Measurements from ENCODE around the gene SF3A1. TPM values are rescaled to one million over a fixed set of nuclear protein-coding genes. Genes with fewer than 3 reads are reported as not detected.

SF3A1 gene
- total and polyA plus RNA-seq, 2 of the 8 experiments (the other 6 are each of a cell fraction or from before 2014, with no cell fraction given) = 27.8 to 285 TPM

DNA sequence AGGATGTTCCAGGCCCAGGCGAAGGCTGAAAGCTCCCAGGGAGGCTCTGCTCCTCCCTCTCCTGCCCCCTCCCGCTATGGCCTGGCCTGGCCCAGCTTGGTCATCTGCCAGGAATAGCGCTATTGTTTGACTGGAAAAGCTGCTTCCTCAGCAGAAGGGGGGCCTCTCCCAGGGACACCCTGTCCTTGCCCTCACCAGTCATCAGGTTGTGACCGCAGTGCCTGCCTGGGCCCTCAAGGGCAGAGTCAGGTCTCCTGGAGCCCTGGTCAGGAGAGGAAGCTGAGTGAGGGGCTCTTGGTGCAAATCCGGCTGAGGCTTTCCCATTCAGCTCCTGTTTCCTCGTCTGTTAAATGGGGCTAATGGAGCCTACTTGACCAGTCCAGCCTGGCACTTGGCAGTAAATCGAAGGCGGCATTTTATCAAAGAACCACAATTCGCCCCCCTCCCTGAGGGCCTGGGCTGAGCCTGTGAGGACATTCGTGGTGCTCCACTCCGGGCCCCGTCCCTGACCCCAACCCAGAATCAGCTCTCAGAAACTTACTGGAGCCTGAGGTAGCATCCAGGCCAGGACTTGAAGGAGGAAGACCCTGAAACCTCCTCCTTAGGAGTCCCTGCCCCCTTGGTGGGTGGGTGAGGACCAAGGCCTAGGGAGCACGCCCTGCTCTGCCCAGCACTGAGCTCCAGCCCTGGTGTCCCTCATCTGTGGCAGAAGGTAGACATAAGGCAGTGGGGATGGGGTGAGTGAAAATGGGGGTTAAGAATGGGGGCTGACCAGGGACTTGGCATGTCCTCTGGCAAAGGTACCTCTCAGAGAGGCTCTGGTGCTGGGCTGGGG is 65.4 kb downstream of the SF3A1 start:
- no peak for FAIRE-seq
- H3K9me3 ChIP-seq (ENCODE audit: insufficient read depth in 2 of 2, low read depth in 1 of 2, low read length in 1 of 2) = no peaks in the 10 kb centered on the region
- H4K20me1 ChIP-seq (replicated peaks in 1 of 2; ENCODE audit: control insufficient read depth in 1 of 2, insufficient read depth in 2 of 2, low read length in 2 of 2) = peaks cover 0 to 4% of the 10 kb centered on the region in 2 experiments
- H3K56ac ChIP-seq (replicated peaks; ENCODE audit: insufficient read length, low read depth, low read length) = no peak overlapping the region
- 85% methylated on average over 12 of the region's 13 CpGs; no CpG with 5 or more reads in 1 of the 2 experiments for WGBS, 2 experiments (ENCODE audit: extremely low coverage in 1 of 2, insufficient coverage in 1 of 2, insufficient read length in 1 of 2, insufficient replicate concordance in 2 of 2, low coverage in 1 of 2, low lambda C conversion rate in 2 of 2, missing lambda C conversion rate in 1 of 2)
- peaks cover 0 to 19% (median 14%) of the 10 kb centered on the region in 4 experiments; a peak in 6 of 7 replicates for H3K4me1 ChIP-seq (replicated peaks in 1 of 4; ENCODE audit: control insufficient read depth in 3 of 4, insufficient read depth in 4 of 4, low read length in 3 of 4)
- no peak for DNase-seq (ENCODE audit: low read depth in 1 of 2, low spot score in 2 of 2)
- H3K23me2 ChIP-seq (ENCODE audit: low read depth, low read length) = peaks cover 12% of the 10 kb centered on the region; the same call in 1 of the 2 replicates
- H3K4ac ChIP-seq (replicated peaks; ENCODE audit: insufficient read length, low read depth, low read length) = no peak overlapping the region
- no peak overlapping the region for H2AK5ac ChIP-seq (ENCODE audit: low read depth, low read length)
- H4K5ac ChIP-seq (ENCODE audit: insufficient read length, low read depth, low read length) = no peak overlapping the region
- no peaks in the 10 kb centered on the region for H3K36me3 ChIP-seq (ENCODE audit: control insufficient read depth in 2 of 4, insufficient read depth in 4 of 4, low read length in 3 of 4)
- no peaks in the 10 kb centered on the region for H3K27me3 ChIP-seq (replicated peaks in 1 of 4; ENCODE audit: control insufficient read depth in 3 of 4, extremely low read depth in 1 of 4, insufficient read depth in 3 of 4, low read length in 3 of 4)
- no peak overlapping the region for H2BK20ac ChIP-seq (ENCODE audit: low read length)
- peak overlapping the region; percentile 32; the same call in 1 of the 2 replicates for H2BK5ac ChIP-seq (ENCODE audit: low read depth, low read length)
- no peaks in the 10 kb centered on the region for H3K79me1 ChIP-seq (ENCODE audit: low read depth, low read length)
- no peak overlapping the region for H3K18ac ChIP-seq (ENCODE audit: extremely low read depth, low read length)
- H3K14ac ChIP-seq (ENCODE audit: insufficient read length) = no peak overlapping the region
- no peak overlapping the region; a peak in 1 of 8 replicates for H3K4me3 ChIP-seq (ENCODE audit: extremely low read depth in 1 of 4, insufficient read depth in 2 of 4, low read depth in 3 of 4, low read length in 4 of 4)
- H3K79me2 ChIP-seq (ENCODE audit: control insufficient read depth in 1 of 2, insufficient read depth in 2 of 2, low read length in 2 of 2) = no peaks in the 10 kb centered on the region
- H2BK12ac ChIP-seq (ENCODE audit: low read depth, low read length) = no peak overlapping the region
- peak overlapping the region; percentile 92; the same call in 1 of the 2 replicates for H2BK15ac ChIP-seq (ENCODE audit: low read length)
- no peak overlapping the region for H4K91ac ChIP-seq (replicated peaks; ENCODE audit: insufficient read length, low read length)
- H3K9ac ChIP-seq (replicated peaks in 1 of 4; ENCODE audit: extremely low read depth in 1 of 4, low read depth in 3 of 4, low read length in 3 of 4) = no peak overlapping the region
- no peak overlapping the region for H2BK120ac ChIP-seq (replicated peaks; ENCODE audit: low read depth, low read length)
- no peak overlapping the region for H4K8ac ChIP-seq (ENCODE audit: extremely low read depth, insufficient read depth, low read length)
- ChIA-PET POLR2A (ENCODE audit: partially characterized antibody) (interaction anchor here (0.9 to 3.8 kb wide), 4 partner anchors 8 to 133 kb away, joined by 3 to 11 read pairs (median 3); partner anchors contain the start of genes CCDC157 and SF3A1), CTCF (ENCODE audit: partially characterized antibody) (interaction anchor here (0.6 to 9.1 kb wide), 6 partner anchors 11 to 502 kb away, joined by 3 to 203 read pairs (median 16); partner anchors contain the start of gene TBC1D10A)
- no peak overlapping the region for H3K23ac ChIP-seq (ENCODE audit: insufficient read length)
- no peak overlapping the region for H2AFZ ChIP-seq (ENCODE audit: low read length)
- no peak overlapping the region for H3K4me2 ChIP-seq (ENCODE audit: insufficient read depth in 1 of 2, low read depth in 2 of 2, low read length in 2 of 2)
- no peak overlapping the region for H3K27ac ChIP-seq (ENCODE audit: low read depth, low read length)
- TF ChIP-seq CBX8 (IDR thresholded peaks at IDR 0.05; ENCODE audit: borderline replicate concordance, low read depth, low read length) = no peak
- TF ChIP-seq BACH1 (IDR thresholded peaks at IDR 0.05; ENCODE audit: low read length) = no peak
- no peak for TF ChIP-seq EGR1 (IDR thresholded peaks at IDR 0.05; ENCODE audit: borderline replicate concordance, low read depth, low read length)
- TF ChIP-seq TBP (IDR thresholded peaks at IDR 0.05; ENCODE audit: low read depth, low read length) = no peak
- TF ChIP-seq ASH2L (IDR thresholded peaks at IDR 0.05; ENCODE audit: low read length) = no peak
- TF ChIP-seq TAF7 (optimal IDR thresholded peaks at IDR 0.05; ENCODE audit: borderline replicate concordance, low read depth, low read length) = no peak
- TF ChIP-seq SP4 (IDR thresholded peaks at IDR 0.05; ENCODE audit: low read length) = no peak
- no peak for TF ChIP-seq KDM1A (IDR thresholded peaks at IDR 0.05; ENCODE audit: borderline replicate concordance, low read length)
- no peak for TF ChIP-seq JUND (IDR thresholded peaks at IDR 0.05; ENCODE audit: low read length)
- TF ChIP-seq, protein P1, sequence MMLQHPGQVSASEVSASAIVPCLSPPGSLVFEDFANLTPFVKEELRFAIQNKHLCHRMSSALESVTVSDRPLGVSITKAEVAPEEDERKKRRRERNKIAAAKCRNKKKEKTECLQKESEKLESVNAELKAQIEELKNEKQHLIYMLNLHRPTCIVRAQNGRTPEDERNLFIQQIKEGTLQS (IDR thresholded peaks at IDR 0.05; ENCODE audit: insufficient read depth, low read depth, low read length) = no peak
- no peak for TF ChIP-seq BCL11A (IDR thresholded peaks at IDR 0.05; ENCODE audit: low read depth in 2 of 2, low read length in 2 of 2)
